ENCODE data around the gene EXOC6B.

GRCh38 chr2:72394541-72395070 lies 431.2 kb downstream of the EXOC6B start:
- TF ChIP-seq CTCF (IDR thresholded peaks at IDR 0.05) (no peak), POLR2A (IDR thresholded peaks at IDR 0.05) (no peak)
